Heart right ventricle (tissue), 16 donors: ENCODE data around the gene KIF26A. TPM values are rescaled to one million over a fixed set of nuclear protein-coding genes. Genes with fewer than 3 reads are reported as not detected.

Experiments used
- ATAC-seq, 8 donors: fragments of 200-7000 bp; cut with Tn5 transposase; one replicate each; pipeline ENCODE4 v1.9.1; 2020; ENCODE audit warnings: mild to moderate bottlenecking in 8 of 8, moderate library complexity in 8 of 8, moderate number of reproducible peaks in 1 of 8
- DNase-seq, 2 donors: peaks; one replicate each; pipeline ENCODE4 v3.0.0-alpha.2; 2020
- H3K27ac ChIP-seq, 10 donors: fragments of 200-600 bp; sonication (generic) in 2 of 10; one replicate each; pipeline versions ENCODE4 v1.5.0 to v1.8.0; 2020 to 2022; ENCODE audit warnings: mild to moderate bottlenecking in 3 of 10
- H3K27me3 ChIP-seq, 7 donors: fragments of 200-600 bp; one replicate each; pipeline ENCODE4 v1.8.0; 2021 to 2022; ENCODE audit warnings: mild to moderate bottlenecking in 2 of 7
- H3K36me3 ChIP-seq, 9 donors: fragments of 200-600 bp; sonication (generic) in 1 of 9; one replicate each; pipeline versions ENCODE4 v1.5.0 to v1.8.0; 2020 to 2022; ENCODE audit warnings: mild to moderate bottlenecking in 2 of 9
- H3K4me1 ChIP-seq, 9 donors: fragments of 200-600 bp; sonication (generic) in 1 of 9; one replicate each; pipeline versions ENCODE4 v1.5.0 to v1.8.0; 2020 to 2022; ENCODE audit warnings: mild to moderate bottlenecking in 4 of 9
- H3K4me3 ChIP-seq, 10 donors: fragments of 200-600 bp; sonication (generic) in 2 of 10; one replicate each; pipeline versions ENCODE4 v1.5.0 to v1.8.0; 2020 to 2022; ENCODE audit warnings: mild to moderate bottlenecking in 7 of 10, moderate library complexity in 2 of 10
- H3K9me3 ChIP-seq, 11 donors: fragments of 200-600 bp in 10 of 11; sonication (generic) in 2 of 11; one replicate each; pipeline versions ENCODE4 v1.5.0 to v1.8.0; 2013 to 2022; ENCODE audit warnings: mild to moderate bottlenecking in 2 of 11, control low read depth in 1 of 11, moderate library complexity in 1 of 11
- WGBS, 2 donors: extraction: QIAGEN DNeasy Blood & Tissue Kit; methylation state at CpG; one replicate each; pipeline ENCODE4 v1.1.7; 2013; ENCODE audit warnings: inconsistent platforms in 1 of 2; 5-methylcytosine and 5-hydroxymethylcytosine counted together
- intact Hi-C, 10 donors: fragments of 100-400 bp; cut with DNase I; formaldehyde crosslinking; loops; one replicate each; pipeline versions ENCODE4 v1.11.1 to v1.14.2; 2022
- polyA plus RNA-seq, 2 donors: library from polyadenylated mRNA; stranded (reverse); fragments of 200-250 nt; gene quantifications; one replicate each; pipeline ENCODE4 v1.2.3, GENCODE V29; 2013
- total RNA-seq, 10 donors: library from RNA; stranded (reverse); fragmentation: NEBNext Ultra II Directional in 3 of 10; extraction: Animal tissue kit (Norgen Biotek cat#: 25700) in 3 of 10; gene quantifications; one replicate each; pipeline versions ENCODE4 v1.2.1 to v1.2.4, GENCODE V29; 2021 to 2023
- TF ChIP-seq, protein P1 (sequence below), 9 donors: fragments of 200-600 bp; sonication (generic) in 2 of 9; IDR thresholded peaks; one replicate each; pipeline versions ENCODE4 v1.5.0 to v1.8.0; 2021 to 2022; ENCODE audit warnings: antibody characterized with exemption in 9 of 9, mild to moderate bottlenecking in 5 of 9, moderate library complexity in 1 of 9
- donor health status: Arrhythmogenic right ventricular cardiomyopathy.
- donor health status: ischemic (EF 13 %, LVEDD 7.1; RV severe dilation, severe dysfunction).
- donor health status: healthy with polysubstance abuse.
- donor health status: DM: no; HTN: yes; CAD: no.
- donor health status: DM: no; HTN: no; CAD: no.
- donor health status: ischemic (EF 25% LVEDD 6.9; RV normal size, moderate dysfunction).
- donor health status: ischemic (EF 25% LVEDD 5.7; RV mildly dilated, moderate dysfunction).
- donor health status: healthy.
- donor health status: DM: yes; HTN: yes; CAD: no.
- donor health status: Ischemic cardiomyopathy.
- donor health status: ischemic (EF 35%, LVEDD 5.7; RV mildly dilated, moderate dysfunction).
- donor health status: nonischemic (EF 11% LVEDD 7.7; RV severe dilation, severe dysfunction).
- donor health status: DM: yes; HTN: yes; CAD: no.
- donor health status: PGD.
- donor health status: ischemic (EF 29% LVEDD 5.4; RV normal size, mild dysfunction).
- donor health status: nonischemic (EF 23%, LVEDD 6.1; RV moderate dilation, normal function).

Gene KIF26A
- total and polyA plus RNA-seq, 12 donors = 4.1 to 12.2 (median 6.6) TPM

DNA sequence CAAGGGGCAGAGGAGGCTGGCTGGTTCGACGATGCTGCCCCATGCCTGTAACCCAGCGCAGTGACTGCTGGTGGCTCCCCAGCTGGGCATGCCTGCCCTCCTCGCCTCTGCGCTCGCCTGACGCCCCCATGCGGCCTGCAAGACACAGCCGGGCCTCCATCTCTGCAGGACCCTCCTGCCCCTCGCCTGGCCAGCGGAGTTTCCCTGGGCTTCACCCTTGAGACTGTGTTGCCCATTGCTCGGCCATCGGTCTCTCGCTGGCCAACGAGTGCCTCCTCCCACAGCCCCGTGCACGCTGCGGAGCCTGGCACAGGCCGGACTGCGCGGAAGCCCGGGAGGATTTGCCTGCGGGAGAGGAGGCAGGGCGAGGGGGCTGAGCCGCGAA is 35.3 kb upstream of the KIF26A start:
- Histone ChIP-seq H3K4me1 (no peaks in the 10 kb centered on the region), H3K4me3 (no peak overlapping the region), H3K27ac (no peak overlapping the region), H3K27me3 (peaks cover 0 to 30% (median 5%) of the 10 kb centered on the region in 7 donors), H3K36me3 (no peaks in the 10 kb centered on the region), H3K9me3 (no peaks in the 10 kb centered on the region)
- intact Hi-C loops = no loop called here
- TF ChIP-seq, protein P1, sequence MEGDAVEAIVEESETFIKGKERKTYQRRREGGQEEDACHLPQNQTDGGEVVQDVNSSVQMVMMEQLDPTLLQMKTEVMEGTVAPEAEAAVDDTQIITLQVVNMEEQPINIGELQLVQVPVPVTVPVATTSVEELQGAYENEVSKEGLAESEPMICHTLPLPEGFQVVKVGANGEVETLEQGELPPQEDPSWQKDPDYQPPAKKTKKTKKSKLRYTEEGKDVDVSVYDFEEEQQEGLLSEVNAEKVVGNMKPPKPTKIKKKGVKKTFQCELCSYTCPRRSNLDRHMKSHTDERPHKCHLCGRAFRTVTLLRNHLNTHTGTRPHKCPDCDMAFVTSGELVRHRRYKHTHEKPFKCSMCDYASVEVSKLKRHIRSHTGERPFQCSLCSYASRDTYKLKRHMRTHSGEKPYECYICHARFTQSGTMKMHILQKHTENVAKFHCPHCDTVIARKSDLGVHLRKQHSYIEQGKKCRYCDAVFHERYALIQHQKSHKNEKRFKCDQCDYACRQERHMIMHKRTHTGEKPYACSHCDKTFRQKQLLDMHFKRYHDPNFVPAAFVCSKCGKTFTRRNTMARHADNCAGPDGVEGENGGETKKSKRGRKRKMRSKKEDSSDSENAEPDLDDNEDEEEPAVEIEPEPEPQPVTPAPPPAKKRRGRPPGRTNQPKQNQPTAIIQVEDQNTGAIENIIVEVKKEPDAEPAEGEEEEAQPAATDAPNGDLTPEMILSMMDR (IDR thresholded peaks at IDR 0.05) = no peak
- WGBS, 2 donors = 87 to 88% methylated on average over 24 to 26 of the region's 26 CpGs
- peak in 1 of 2 donors; percentile 10 for DNase-seq
- no peak for ATAC-seq

DNA sequence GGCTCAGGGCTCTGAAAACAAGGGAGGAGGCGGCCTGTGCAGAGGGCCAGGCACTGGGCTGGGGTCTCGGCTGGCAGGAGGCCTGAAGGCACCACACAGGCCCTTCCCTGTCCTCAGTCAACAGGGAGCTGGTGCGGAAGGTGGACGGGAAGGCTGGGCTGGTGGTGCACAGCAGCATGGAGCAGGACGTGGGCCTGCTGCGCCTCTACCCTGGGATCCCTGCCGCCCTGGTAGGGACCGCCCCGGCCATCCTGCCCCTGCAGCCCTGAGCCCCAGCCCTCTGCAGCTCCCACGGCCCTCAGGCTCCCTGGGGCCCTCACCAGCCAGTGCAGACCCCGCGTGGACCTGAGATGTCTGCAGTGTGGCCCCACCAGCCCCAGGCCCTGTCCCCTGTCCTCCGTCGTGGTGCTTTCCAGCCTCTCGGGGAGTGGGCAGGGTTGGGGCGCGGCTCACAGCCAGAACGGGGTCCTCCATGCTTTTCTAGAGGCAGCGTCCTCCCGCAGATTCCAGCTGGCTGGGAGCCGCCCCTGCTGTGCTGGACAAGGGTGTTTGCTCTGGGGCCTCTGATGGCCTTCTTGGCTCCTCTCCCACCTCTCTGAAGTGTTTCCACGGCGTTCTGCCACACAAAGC is 34.8 kb upstream of the KIF26A start:
- H3K27me3 ChIP-seq = peaks cover 0 to 30% (median 5%) of the 10 kb centered on the region in 7 donors
- 60 to 62% methylated on average over 23 of the region's 23 CpGs for WGBS, 2 donors
- H3K4me1 ChIP-seq = no peaks in the 10 kb centered on the region
- no peak overlapping the region for H3K4me3 ChIP-seq
- H3K9me3 ChIP-seq = no peaks in the 10 kb centered on the region
- ATAC-seq (no peak), DNase-seq (peak in 1 of 2 donors; percentile 11)
- H3K36me3 ChIP-seq = no peaks in the 10 kb centered on the region
- intact Hi-C loops = no loop called here
- TF ChIP-seq, protein P1 (IDR thresholded peaks at IDR 0.05) = no peak
- no peak overlapping the region for H3K27ac ChIP-seq

DNA sequence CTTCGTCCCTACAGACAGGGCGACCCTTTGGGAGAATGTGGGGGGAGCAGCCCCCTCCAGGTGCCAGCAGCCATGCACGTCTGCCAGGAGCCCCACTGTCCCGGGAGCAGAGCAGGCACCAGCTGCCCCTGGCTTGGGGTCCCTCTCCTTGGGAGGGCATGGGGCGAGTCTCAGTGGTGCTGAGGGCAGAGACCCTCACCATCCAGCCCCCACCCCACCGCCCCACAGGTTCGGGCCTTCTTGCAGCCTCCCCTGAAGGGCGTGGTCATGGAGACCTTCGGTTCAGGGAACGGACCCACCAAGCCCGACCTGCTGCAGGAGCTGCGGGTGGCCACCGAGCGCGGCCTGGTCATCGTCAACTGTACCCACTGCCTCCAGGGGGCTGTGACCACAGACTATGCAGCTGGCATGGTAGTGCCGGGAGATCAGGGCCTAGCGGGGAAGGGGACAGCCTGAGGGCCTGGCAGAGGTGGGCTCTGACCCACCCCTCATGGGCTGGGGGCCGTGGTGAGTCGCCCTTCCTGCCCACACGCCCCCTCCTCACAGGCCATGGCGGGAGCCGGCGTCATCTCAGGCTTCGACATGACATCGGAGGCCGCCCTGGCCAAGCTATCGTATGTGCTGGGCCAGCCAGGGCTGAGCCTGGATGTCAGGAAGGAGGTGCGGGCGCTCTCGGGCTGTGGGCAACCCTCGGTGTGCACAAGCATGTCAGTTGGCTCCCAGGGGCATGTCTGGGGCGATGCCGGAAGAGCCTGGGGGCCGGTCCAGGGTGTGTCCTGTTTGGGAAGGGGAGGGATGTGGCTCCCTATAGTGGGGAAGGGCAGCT is 34.1 kb upstream of the KIF26A start:
- H3K27me3 ChIP-seq = peaks cover 0 to 30% (median 5%) of the 10 kb centered on the region in 7 donors
- DNase-seq (no peak), ATAC-seq (no peak)
- H3K36me3 ChIP-seq = no peaks in the 10 kb centered on the region
- no peaks in the 10 kb centered on the region for H3K4me1 ChIP-seq
- H3K4me3 ChIP-seq = no peak overlapping the region
- intact Hi-C loops = no loop called here
- 64 to 73% methylated on average over 35 of the region's 35 CpGs for WGBS, 2 donors
- no peak overlapping the region for H3K27ac ChIP-seq
- TF ChIP-seq, protein P1 (IDR thresholded peaks at IDR 0.05) = no peak
- H3K9me3 ChIP-seq = no peaks in the 10 kb centered on the region

DNA sequence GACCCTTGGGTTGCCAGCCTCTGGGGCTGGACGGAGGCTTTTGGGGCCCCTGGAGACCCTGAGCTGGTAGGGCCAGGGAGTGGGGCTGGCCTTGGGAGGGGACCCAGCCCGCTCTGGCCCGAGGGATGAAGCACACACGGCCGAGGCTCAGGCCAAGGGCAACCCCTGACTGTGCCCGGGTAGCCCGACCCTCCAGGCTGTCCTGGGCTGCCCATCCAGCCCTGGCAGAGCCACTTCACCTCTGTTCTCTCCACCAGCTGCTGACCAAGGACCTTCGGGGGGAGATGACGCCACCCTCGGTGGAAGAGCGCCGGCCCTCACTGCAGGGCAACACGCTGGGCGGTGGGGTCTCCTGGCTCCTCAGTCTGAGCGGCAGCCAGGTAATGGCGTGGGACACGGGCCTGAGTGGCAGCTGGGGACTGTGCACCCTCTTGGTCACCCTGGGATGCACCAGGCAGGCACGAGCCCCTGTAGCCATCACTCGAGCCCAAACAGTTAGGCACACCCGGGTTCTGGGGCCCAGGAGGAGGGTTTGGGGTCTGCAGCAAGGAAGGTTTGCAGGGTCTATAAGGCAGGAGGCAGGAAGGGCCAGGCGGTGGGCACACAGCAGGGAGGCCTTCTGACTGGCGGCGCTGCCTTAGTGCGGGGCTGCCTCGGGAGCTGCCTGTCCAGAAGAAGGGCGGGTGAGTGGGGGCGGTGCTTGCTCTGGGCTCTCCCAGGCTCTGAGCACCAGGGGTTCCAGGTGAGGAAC is 33.1 kb upstream of the KIF26A start:
- Histone ChIP-seq H3K4me3 (no peak overlapping the region), H3K9me3 (no peaks in the 10 kb centered on the region), H3K27me3 (peaks cover 0 to 30% (median 5%) of the 10 kb centered on the region in 7 donors), H3K27ac (no peak overlapping the region), H3K4me1 (no peaks in the 10 kb centered on the region), H3K36me3 (no peaks in the 10 kb centered on the region)
- peak in 1 of 8 donors; percentile 12 for ATAC-seq
- TF ChIP-seq, protein P1 (IDR thresholded peaks at IDR 0.05) = no peak
- intact Hi-C loops = no loop called here
- WGBS, 2 donors = 78 to 81% methylated on average over 27 of the region's 27 CpGs
- DNase-seq = no peak
